ENCODE data around the gene UBE2QL1.

Gene UBE2QL1

GRCh38 chr5:6459896-6460295 lies 11.2 kb downstream of the UBE2QL1 start:
- H3K4me3 ChIP-seq (ENCODE audit: control insufficient read depth, low read depth, low read length), result no peak overlapping the region
- no peak for TF ChIP-seq CTCF (conservative IDR thresholded peaks at IDR 0.05; ENCODE audit: control insufficient read depth, insufficient read depth, low read depth, low read length)
- DNase-seq (ENCODE audit: low read depth), result no peak

GRCh38 chr5:6461006-6461405 lies 12.3 kb downstream of the UBE2QL1 start:
- no peak for DNase-seq (ENCODE audit: low read depth)
- no peak for TF ChIP-seq CTCF (conservative IDR thresholded peaks at IDR 0.05; ENCODE audit: control insufficient read depth, insufficient read depth, low read depth, low read length)
- no peak overlapping the region for H3K4me3 ChIP-seq (ENCODE audit: control insufficient read depth, low read depth, low read length)

DNA sequence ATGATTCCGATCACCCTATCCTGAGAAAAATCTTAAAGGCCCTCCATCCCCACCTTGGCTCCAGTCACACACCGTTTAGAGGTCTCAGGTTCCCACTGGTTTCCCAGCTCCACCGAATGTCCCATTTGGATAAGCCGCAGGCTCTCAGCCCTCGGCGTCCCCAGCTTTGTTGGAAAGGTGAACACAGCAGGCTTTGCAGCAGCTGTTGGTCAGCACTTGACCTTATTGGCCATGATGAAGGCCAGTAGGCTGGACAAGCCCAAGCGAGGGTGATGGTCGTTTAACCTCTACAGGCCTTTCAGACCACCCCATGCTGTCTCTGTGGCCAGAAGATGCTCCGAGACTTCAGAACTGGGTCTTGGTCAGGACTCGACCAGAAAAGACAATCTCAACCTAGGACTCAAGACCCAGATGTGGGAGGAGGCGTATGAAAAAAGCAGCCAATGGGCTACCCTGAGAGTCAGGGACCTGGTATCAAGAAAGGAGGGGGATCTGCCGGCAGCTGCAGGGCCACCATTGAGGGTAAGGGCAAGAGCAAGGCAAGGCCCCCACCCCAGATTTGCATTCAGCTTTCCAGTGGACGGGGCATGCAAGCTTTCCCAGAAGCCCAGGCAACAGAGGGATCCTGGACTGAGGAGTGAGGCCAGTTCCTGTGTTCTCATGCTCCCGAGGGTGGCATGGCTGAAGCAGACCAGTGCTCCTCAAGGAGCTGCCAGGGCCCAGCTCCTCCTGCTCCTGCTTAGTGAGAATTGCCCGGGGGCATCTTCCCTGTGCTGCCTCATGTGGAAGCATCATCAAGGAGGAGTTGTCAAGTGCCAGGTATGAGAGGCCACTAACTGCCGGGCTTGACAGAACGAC lies 13.4 kb downstream of the UBE2QL1 start:
- no peak for DNase-seq (ENCODE audit: low read depth)
- no peak for TF ChIP-seq CTCF (conservative IDR thresholded peaks at IDR 0.05; ENCODE audit: control insufficient read depth, insufficient read depth, low read depth, low read length)
- H3K4me3 ChIP-seq (ENCODE audit: control insufficient read depth, low read depth, low read length), result no peak overlapping the region

DNA sequence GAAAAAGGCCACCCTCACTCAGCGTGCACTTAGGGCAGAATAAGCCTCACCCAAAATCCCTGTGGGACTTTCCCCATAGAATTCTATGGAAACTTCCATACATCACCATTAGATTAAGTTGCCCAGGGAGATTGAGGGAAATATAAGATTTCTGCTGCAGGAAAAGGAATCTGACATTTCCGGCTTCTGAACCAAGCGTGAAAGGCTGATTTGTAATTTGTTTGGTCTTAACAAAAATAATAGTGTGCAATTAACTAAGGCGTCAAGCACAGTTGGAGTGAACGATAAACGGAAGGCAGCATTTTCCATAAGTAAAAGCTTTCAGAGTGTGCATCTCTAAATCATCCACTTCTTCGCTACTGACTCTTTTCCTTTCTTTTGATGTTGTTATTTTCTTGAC lies 14.0 kb downstream of the UBE2QL1 start:
- H3K4me3 ChIP-seq (ENCODE audit: control insufficient read depth, low read depth, low read length), result no peak overlapping the region
- no peak for DNase-seq (ENCODE audit: low read depth)
- no peak for TF ChIP-seq CTCF (conservative IDR thresholded peaks at IDR 0.05; ENCODE audit: control insufficient read depth, insufficient read depth, low read depth, low read length)

DNA sequence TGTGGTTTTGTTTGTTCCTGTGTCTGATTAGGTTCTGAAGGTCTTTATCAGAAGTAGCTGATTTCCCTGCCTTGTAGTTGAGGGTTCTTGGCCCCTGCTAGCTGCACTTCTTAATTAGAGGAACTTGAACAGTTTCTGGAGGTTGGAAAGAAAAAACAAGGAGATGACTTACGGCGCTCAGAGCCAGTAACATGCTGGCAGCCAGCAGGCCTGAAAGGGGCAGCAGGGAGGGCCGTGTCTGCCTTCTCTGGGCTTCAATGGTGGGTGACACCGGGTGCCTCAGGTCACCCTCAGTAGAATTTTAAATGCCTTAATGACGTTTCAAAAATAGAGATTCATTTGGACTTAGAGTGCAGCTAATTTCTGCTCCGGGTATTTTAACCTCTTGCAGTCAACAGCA lies 15.8 kb downstream of the UBE2QL1 start:
- DNase-seq (ENCODE audit: low read depth), result no peak
- no peak for TF ChIP-seq CTCF (conservative IDR thresholded peaks at IDR 0.05; ENCODE audit: control insufficient read depth, insufficient read depth, low read depth, low read length)

GRCh38 chr5:6465831-6466790 lies 17.5 kb downstream of the UBE2QL1 start:
- TF ChIP-seq CTCF (conservative IDR thresholded peaks at IDR 0.05; ENCODE audit: control insufficient read depth, insufficient read depth, low read depth, low read length), result no peak
- H3K4me3 ChIP-seq (ENCODE audit: control insufficient read depth, low read depth, low read length), result no peak overlapping the region
- no peak for DNase-seq (ENCODE audit: low read depth)

More for the DNA sequence above, 15.8 kb downstream of the UBE2QL1 start:
- no peak overlapping the region for H3K4me3 ChIP-seq (ENCODE audit: control insufficient read depth, low read depth, low read length)

Data from fibroblast of mammary gland (primary cell).